Gastroesophageal sphincter (tissue), 3 donors: ENCODE measurements around the gene ZBTB21.

ENCODE experiments used
- EP300 ChIP-seq: sonication (generic); formaldehyde crosslinking; IDR thresholded peaks from one replicate; pipeline ENCODE4 v1.6.1; 2017; ENCODE audit warnings: antibody characterized with exemption, mild to moderate bottlenecking
- POLR2A ChIP-seq, 2 donors: fragments of 450-650 bp; IDR thresholded peaks; one replicate each; pipeline ENCODE4 v1.6.1; 2017; ENCODE audit warnings: antibody characterized with exemption in 2 of 2, mild to moderate bottlenecking in 2 of 2, moderate library complexity in 1 of 2
- POLR2AphosphoS5 ChIP-seq: sonication (generic); formaldehyde crosslinking; IDR thresholded peaks from one replicate; pipeline ENCODE4 v1.6.1; 2017; ENCODE audit warnings: antibody characterized with exemption
- TF ChIP-seq, protein P1 (sequence below), 4 experiments: fragments of 200-600 bp in 2 of 4; fragments of 450-650 bp in 2 of 4; sonication (generic) in 1 of 4; IDR thresholded peaks; one replicate each; pipeline ENCODE4 v1.5.1; 2017 to 2019; ENCODE audit warnings: antibody characterized with exemption in 4 of 4, mild to moderate bottlenecking in 2 of 4, moderate library complexity in 2 of 4

DNA sequence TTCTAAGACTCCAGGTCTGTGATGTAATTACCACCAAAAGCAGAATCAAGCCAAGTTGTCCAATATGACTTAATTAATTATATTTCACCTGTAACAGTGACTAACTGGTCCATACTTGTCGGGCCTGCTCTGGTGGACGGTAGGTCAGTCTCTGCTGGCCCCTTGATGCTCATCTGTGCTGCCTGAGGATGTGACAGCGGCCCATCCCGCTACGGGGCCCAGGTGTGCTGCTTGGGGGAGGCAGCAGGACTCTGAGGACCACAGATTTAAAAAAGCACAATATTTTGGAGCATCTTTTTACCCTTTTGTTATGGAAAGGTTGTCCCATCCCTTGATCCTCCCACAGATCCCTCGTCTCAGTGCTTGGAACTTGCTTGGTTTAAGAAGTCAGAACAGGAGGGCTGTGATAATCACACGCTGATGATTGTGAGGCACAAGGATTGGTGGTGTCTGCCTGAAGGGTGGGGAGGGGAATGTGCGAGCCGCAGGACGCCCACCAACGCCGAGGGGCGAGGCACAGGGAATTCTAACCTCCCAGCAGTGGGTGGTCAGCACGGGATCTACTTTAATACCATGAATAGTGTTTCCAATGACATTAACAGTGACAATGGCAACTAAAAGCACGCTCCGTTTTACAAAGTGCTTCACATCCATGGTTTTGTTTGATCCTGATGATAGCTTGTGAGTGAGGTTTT is 33.2 kb upstream of the ZBTB21 start:
- no peak for TF ChIP-seq POLR2A (IDR thresholded peaks at IDR 0.05)
- TF ChIP-seq, protein P1, sequence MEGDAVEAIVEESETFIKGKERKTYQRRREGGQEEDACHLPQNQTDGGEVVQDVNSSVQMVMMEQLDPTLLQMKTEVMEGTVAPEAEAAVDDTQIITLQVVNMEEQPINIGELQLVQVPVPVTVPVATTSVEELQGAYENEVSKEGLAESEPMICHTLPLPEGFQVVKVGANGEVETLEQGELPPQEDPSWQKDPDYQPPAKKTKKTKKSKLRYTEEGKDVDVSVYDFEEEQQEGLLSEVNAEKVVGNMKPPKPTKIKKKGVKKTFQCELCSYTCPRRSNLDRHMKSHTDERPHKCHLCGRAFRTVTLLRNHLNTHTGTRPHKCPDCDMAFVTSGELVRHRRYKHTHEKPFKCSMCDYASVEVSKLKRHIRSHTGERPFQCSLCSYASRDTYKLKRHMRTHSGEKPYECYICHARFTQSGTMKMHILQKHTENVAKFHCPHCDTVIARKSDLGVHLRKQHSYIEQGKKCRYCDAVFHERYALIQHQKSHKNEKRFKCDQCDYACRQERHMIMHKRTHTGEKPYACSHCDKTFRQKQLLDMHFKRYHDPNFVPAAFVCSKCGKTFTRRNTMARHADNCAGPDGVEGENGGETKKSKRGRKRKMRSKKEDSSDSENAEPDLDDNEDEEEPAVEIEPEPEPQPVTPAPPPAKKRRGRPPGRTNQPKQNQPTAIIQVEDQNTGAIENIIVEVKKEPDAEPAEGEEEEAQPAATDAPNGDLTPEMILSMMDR (IDR thresholded peaks at IDR 0.05), result no peak
- no peak for TF ChIP-seq EP300
- no peak for TF ChIP-seq POLR2AphosphoS5
